Measurements from ENCODE around the gene ADCK1. TPM values are rescaled to one million over a fixed set of nuclear protein-coding genes. Genes with fewer than 3 reads are reported as not detected.

Gene ADCK1
- total and polyA plus RNA-seq, 4 donors = 6.1 to 19.7 (median 10.8) TPM

GRCh38 chr14:77967110-77967509 lies 167.2 kb downstream of the ADCK1 start:
- DNase-seq (ENCODE audit: low read depth in 4 of 6, low spot score in 6 of 6) = no peak

GRCh38 chr14:77970646-77971045 lies 170.7 kb downstream of the ADCK1 start:
- Histone ChIP-seq H3K4me3 (ENCODE audit: low read depth, low read length) (no peak overlapping the region), H3K27ac (ENCODE audit: low read depth, low read length) (no peak overlapping the region), H3K4me1 (ENCODE audit: control insufficient read depth, insufficient read depth, low read length) (peaks cover 10% of the 10 kb centered on the region), H3K9me3 (ENCODE audit: control insufficient read depth, insufficient read depth, low read length) (no peaks in the 10 kb centered on the region), H3K27me3 (ENCODE audit: control insufficient read depth, insufficient read depth, low read length) (no peaks in the 10 kb centered on the region), H3K36me3 (ENCODE audit: control insufficient read depth, insufficient read depth, low read length) (no peaks in the 10 kb centered on the region)
- WGBS (ENCODE audit: insufficient coverage) = 94% methylated on average over 2 of the region's 3 CpGs
- no peak for DNase-seq (ENCODE audit: low read depth in 4 of 6, low spot score in 6 of 6)

More at GRCh38 chr14:77967110-77967509, 167.2 kb downstream of the ADCK1 start:
- H3K36me3 ChIP-seq (ENCODE audit: control insufficient read depth, insufficient read depth, low read length) = no peaks in the 10 kb centered on the region
- peaks cover 11% of the 10 kb centered on the region for H3K4me1 ChIP-seq (ENCODE audit: control insufficient read depth, insufficient read depth, low read length)
- no peak overlapping the region for H3K27ac ChIP-seq (ENCODE audit: low read depth, low read length)
- no peaks in the 10 kb centered on the region for H3K9me3 ChIP-seq (ENCODE audit: control insufficient read depth, insufficient read depth, low read length)
- H3K4me3 ChIP-seq (ENCODE audit: low read depth, low read length) = no peak overlapping the region
- no peaks in the 10 kb centered on the region for H3K27me3 ChIP-seq (ENCODE audit: control insufficient read depth, insufficient read depth, low read length)
- WGBS (ENCODE audit: insufficient coverage) = 100% methylated on average over 1 of the region's 1 CpG

- 100% methylated on average over 2 of the region's 5 CpGs for WGBS (ENCODE audit: insufficient coverage)
- Histone ChIP-seq H3K36me3 (ENCODE audit: control insufficient read depth, insufficient read depth, low read length) (no peaks in the 10 kb centered on the region), H3K27me3 (ENCODE audit: control insufficient read depth, insufficient read depth, low read length) (no peaks in the 10 kb centered on the region), H3K4me1 (ENCODE audit: control insufficient read depth, insufficient read depth, low read length) (peaks cover 2% of the 10 kb centered on the region), H3K27ac (ENCODE audit: low read depth, low read length) (no peak overlapping the region), H3K4me3 (ENCODE audit: low read depth, low read length) (no peak overlapping the region), H3K9me3 (ENCODE audit: control insufficient read depth, insufficient read depth, low read length) (no peaks in the 10 kb centered on the region)
- DNase-seq (ENCODE audit: low read depth in 4 of 6, low spot score in 6 of 6) = no peak
These were observed 173.3 kb downstream of the ADCK1 start for GRCh38 chr14:77973246-77973645.

- no CpG with 5 or more reads among the region's 2 CpGs for WGBS (ENCODE audit: insufficient coverage)
- Histone ChIP-seq H3K27me3 (ENCODE audit: control insufficient read depth, insufficient read depth, low read length) (no peaks in the 10 kb centered on the region), H3K36me3 (ENCODE audit: control insufficient read depth, insufficient read depth, low read length) (no peaks in the 10 kb centered on the region), H3K27ac (ENCODE audit: low read depth, low read length) (no peak overlapping the region), H3K9me3 (ENCODE audit: control insufficient read depth, insufficient read depth, low read length) (no peaks in the 10 kb centered on the region), H3K4me1 (ENCODE audit: control insufficient read depth, insufficient read depth, low read length) (peaks cover 20% of the 10 kb centered on the region), H3K4me3 (ENCODE audit: low read depth, low read length) (no peak overlapping the region)
- peak in 1 of 6 donors; percentile 5 for DNase-seq (ENCODE audit: low read depth in 4 of 6, low spot score in 6 of 6)
These were observed 176.7 kb downstream of the ADCK1 start for GRCh38 chr14:77976591-77976990.

GRCh38 chr14:77979171-77979570 lies 179.3 kb downstream of the ADCK1 start:
- peak in 1 of 6 donors; percentile 34 for DNase-seq (ENCODE audit: low read depth in 4 of 6, low spot score in 6 of 6)
- peaks cover 25% of the 10 kb centered on the region for H3K4me1 ChIP-seq (ENCODE audit: control insufficient read depth, insufficient read depth, low read length)
- H3K4me3 ChIP-seq (ENCODE audit: low read depth, low read length) = no peak overlapping the region
- H3K27me3 ChIP-seq (ENCODE audit: control insufficient read depth, insufficient read depth, low read length) = no peaks in the 10 kb centered on the region
- H3K27ac ChIP-seq (ENCODE audit: low read depth, low read length) = no peak overlapping the region
- H3K36me3 ChIP-seq (ENCODE audit: control insufficient read depth, insufficient read depth, low read length) = no peaks in the 10 kb centered on the region
- WGBS (ENCODE audit: insufficient coverage) = 67% methylated on average over 6 of the region's 6 CpGs
- H3K9me3 ChIP-seq (ENCODE audit: control insufficient read depth, insufficient read depth, low read length) = no peaks in the 10 kb centered on the region

- Histone ChIP-seq H3K9me3 (ENCODE audit: control insufficient read depth, insufficient read depth, low read length) (no peaks in the 10 kb centered on the region), H3K27me3 (ENCODE audit: control insufficient read depth, insufficient read depth, low read length) (no peaks in the 10 kb centered on the region), H3K4me1 (ENCODE audit: control insufficient read depth, insufficient read depth, low read length) (peaks cover 25% of the 10 kb centered on the region), H3K36me3 (ENCODE audit: control insufficient read depth, insufficient read depth, low read length) (no peaks in the 10 kb centered on the region), H3K27ac (ENCODE audit: low read depth, low read length) (no peak overlapping the region), H3K4me3 (ENCODE audit: low read depth, low read length) (no peak overlapping the region)
- no peak for DNase-seq (ENCODE audit: low read depth in 4 of 6, low spot score in 6 of 6)
- WGBS (ENCODE audit: insufficient coverage) = 65% methylated on average over 11 of the region's 14 CpGs
These were observed 179.9 kb downstream of the ADCK1 start for GRCh38 chr14:77979666-77980351.

- H3K27ac ChIP-seq (ENCODE audit: low read depth, low read length) = no peak overlapping the region
- H3K36me3 ChIP-seq (ENCODE audit: control insufficient read depth, insufficient read depth, low read length) = no peaks in the 10 kb centered on the region
- peak overlapping the region; percentile 40 for H3K4me3 ChIP-seq (ENCODE audit: low read depth, low read length)
- 11% methylated on average over 45 of the region's 45 CpGs for WGBS (ENCODE audit: insufficient coverage)
- peaks cover 25% of the 10 kb centered on the region for H3K4me1 ChIP-seq (ENCODE audit: control insufficient read depth, insufficient read depth, low read length)
- peak in 2 of 6 donors; percentile 64 to 89 for DNase-seq (ENCODE audit: low read depth in 4 of 6, low spot score in 6 of 6)
- H3K9me3 ChIP-seq (ENCODE audit: control insufficient read depth, insufficient read depth, low read length) = no peaks in the 10 kb centered on the region
- no peaks in the 10 kb centered on the region for H3K27me3 ChIP-seq (ENCODE audit: control insufficient read depth, insufficient read depth, low read length)
These were observed 180.8 kb downstream of the ADCK1 start for GRCh38 chr14:77980475-77981321.

Small RNA genes within 50 kb of the gene (small RNA-seq; reads per million reads assigned to genes)
- gene RF00019 (ENCODE audit: low replicate concordance) = not detected

Other genes starting within 250 kb of the ADCK1 start
- gene SPTLC2, start 183.5 kb upstream of the ADCK1 start, total RNA-seq = 10 to 100 TPM; 48.8 to 68.1 TPM
- 10 to 100 TPM; 24.4 to 30.3 TPM for gene SPTLC2, start 183.5 kb upstream of the ADCK1 start, polyA plus RNA-seq (ENCODE audit: insufficient read length in 2 of 2)
- 10 to 100 TPM; 10.7 to 13.1 TPM for gene ALKBH1, start 92.1 kb upstream of the ADCK1 start, total RNA-seq
- gene ALKBH1, start 92.1 kb upstream of the ADCK1 start, polyA plus RNA-seq (ENCODE audit: insufficient read length in 2 of 2) = 10 to 100 TPM; 12.8 to 13.4 TPM
- gene SLIRP, start 92.0 kb upstream of the ADCK1 start, total RNA-seq = 100 to 1,000 TPM in 1 of 2 donors, 10 to 100 TPM in 1; 73.5 to 188 TPM
- 100 to 1,000 TPM; 119 to 120 TPM for gene SLIRP, start 92.0 kb upstream of the ADCK1 start, polyA plus RNA-seq (ENCODE audit: insufficient read length in 2 of 2)
- 10 to 100 TPM; 43.0 to 73.2 TPM for gene SNW1, start 39.0 kb upstream of the ADCK1 start, total RNA-seq
- gene SNW1, start 39.0 kb upstream of the ADCK1 start, polyA plus RNA-seq (ENCODE audit: insufficient read length in 2 of 2) = 10 to 100 TPM; 53.8 to 54.6 TPM

Data from spinal cord (tissue), 10 donors.